ENCODE results near the gene SALL3.

SALL3 gene

GRCh38 chr18:79006106-79006795 is 26.6 kb downstream of the SALL3 start:
- DNase-seq (ENCODE audit: low read depth) = no peak

- no peak for DNase-seq (ENCODE audit: low read depth)
These were observed 27.8 kb downstream of the SALL3 start for GRCh38 chr18:79007440-79007839.

DNA sequence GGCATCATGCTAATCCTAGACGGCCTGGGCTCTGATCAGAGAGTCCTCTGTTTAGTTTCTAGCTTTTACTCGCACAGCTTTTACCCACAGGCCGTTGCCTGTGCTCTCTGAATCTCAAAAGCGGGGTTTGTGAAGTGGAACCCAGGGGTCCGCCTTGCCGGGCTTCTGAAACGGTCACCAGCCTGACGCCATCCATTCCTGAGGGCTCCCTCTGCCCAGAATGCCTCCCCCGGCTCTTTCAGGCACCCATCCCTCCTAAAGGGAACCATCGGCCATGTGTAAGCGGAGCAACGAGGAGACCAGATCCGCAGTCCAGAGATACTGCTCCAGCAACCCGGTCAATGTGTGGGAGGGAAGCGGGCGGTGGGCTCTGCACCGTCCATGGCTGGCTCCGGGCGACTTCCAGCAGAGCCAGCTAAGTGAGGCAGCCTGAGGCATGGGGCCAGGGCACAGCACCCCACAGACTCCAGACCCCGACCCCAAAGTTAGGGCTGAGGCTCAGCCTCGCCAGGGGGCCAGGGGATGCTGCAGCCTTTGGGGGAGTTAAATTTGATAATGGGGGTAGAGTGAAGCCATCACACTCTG is 28.8 kb downstream of the SALL3 start:
- no peak for DNase-seq (ENCODE audit: low read depth)

GRCh38 chr18:79010802-79011201 is 31.2 kb downstream of the SALL3 start:
- no peak for DNase-seq (ENCODE audit: low read depth)

DNA sequence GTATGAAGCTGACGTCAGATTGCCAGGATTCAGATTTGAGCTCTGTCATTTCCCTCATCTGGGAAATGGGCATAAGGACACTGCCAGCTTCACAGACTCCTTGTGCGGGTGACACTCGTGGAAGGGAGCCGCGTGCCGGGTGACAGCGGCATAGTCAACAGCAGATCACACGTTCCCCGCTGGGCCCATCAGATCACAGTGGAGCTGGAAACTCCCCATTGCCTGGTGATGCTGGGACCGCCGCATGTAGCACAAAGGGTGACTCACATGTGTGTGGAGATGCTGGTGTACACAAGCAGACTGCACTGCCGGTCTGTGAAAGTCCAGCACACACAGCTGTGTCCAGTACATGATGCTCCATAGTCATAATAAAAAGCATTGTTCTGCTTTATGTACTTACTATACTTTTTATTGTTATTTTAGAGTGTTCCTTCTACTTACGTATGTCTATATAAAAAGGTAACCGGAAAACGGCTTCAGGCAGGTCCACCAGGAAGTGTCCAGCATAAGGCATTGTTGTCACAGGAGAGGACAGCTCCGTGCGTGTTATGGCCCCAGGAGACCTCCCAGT is 31.8 kb downstream of the SALL3 start:
- DNase-seq (ENCODE audit: low read depth) = no peak

DNA sequence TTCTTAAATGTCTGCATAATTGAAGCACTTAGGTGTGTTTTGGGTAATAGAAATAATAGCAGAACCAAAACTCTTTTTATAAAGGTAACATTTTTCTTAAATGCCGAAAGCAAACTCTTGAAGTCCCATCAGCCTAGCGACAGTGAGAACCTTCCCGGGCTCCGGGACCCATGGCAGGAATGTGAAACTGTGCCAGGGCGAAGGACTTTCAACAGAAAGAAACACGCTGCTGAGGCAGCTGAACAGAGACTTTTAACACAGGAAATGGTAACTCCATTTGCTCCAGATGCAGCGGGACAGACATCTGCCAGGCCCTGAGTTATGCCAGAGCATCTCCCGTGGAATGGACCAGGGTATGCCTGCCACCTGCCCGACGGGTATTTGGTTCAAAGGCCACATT is 34.3 kb downstream of the SALL3 start:
- DNase-seq (ENCODE audit: low read depth) = no peak

- no peak for DNase-seq (ENCODE audit: low read depth)
These were observed 39.3 kb downstream of the SALL3 start for GRCh38 chr18:79018911-79019310.

DNA sequence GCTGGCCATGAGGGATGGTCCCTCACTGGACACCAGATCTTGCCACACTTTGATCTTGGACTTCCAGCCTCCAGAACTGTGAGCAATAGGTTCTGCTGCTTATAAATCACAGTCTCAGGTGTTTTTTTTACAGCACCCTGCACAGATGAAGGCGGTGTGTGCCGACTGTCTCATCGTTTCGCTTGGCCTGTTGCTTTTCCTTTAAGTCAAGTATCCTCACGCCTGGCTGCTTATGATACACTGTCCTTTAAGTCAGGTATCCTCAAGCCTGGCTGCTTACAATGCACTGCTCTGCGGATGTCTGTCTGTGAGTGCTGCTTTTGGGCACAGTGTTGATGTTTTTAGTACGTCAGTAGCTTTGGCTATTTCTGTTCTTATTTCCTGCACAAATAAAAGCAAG is 40.3 kb downstream of the SALL3 start:
- no peak for DNase-seq (ENCODE audit: low read depth)

DNA sequence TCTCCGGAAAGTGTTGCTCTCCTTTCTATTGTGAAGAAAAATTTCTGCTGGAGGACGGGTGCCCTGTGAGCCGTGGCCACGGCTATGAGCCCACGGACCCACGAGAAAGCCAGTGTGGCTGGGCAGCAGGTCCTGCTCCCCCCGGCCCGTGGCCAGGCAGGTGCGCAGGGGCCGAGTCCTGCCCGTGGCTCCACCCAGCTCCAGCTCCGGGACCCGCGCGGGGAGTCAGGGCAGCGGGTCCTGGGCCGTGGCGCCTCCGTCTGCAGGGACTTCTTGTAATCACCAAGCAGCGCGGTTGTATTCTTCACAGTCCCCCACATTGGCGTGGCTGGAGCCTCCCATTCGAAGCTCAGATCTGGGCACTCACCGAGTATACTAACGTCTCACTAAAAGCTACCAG is 43.0 kb downstream of the SALL3 start:
- DNase-seq (ENCODE audit: low read depth) = no peak

DNA sequence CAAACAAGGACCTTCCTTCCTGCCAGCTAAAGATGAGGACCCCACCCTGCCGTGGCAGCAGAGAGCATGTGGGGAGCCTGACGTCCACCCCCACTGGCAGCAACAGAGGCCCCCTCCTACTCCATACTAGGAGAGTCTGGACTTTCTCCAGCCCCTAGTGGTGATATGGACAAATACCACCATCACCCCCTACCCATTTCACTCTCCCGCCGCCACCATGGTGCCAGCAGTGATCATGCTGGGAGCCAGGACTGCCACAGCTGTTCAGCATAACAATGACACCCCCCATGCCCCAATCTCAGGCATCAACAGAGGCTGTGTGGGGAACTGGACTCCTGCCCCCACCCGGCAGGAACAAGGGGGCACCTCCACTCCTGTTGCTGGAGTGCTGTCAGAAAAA is 46.9 kb downstream of the SALL3 start:
- no peak for DNase-seq (ENCODE audit: low read depth)

GRCh38 chr18:79030680-79031079 is 51.1 kb downstream of the SALL3 start:
- DNase-seq (ENCODE audit: low read depth) = no peak

DNA sequence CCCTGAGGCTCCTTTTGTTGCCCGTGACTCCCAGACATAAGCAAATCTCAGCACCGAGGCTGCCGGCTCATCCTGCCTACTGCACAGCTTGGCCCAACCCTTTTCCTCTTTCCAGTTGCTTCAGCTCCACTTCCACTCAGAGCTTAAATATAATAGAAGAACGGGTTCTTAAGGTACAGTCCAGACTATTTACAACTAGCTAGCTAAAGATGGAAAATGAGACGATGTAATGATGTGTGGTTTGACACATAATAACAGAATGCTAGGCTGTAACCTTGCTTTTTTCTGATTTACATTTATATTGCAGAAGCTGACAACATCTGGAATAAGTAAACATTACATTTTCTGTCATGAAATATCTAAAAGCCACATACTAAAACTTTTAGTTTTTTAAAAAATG is 62.7 kb downstream of the SALL3 start:
- no peak for DNase-seq (ENCODE audit: low read depth)

DNA sequence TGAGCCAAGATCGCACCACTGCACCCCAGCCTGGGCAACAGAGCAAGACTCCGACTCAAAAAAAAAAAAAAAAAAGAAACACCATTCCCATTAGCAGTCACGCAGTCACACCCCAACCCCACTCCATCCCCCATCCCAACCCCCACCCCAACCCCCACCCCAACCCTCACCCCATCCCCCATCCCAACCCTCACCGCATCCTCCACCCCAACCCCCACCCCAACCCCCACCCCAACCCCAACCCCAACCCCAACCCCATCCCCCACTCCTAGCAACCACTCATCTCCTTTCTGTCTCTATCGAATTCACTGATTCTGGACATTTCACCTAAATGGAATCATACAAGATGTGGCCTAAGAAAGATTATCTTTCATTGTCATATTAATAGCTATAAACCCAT is 63.7 kb downstream of the SALL3 start:
- DNase-seq (ENCODE audit: low read depth) = no peak

DNA sequence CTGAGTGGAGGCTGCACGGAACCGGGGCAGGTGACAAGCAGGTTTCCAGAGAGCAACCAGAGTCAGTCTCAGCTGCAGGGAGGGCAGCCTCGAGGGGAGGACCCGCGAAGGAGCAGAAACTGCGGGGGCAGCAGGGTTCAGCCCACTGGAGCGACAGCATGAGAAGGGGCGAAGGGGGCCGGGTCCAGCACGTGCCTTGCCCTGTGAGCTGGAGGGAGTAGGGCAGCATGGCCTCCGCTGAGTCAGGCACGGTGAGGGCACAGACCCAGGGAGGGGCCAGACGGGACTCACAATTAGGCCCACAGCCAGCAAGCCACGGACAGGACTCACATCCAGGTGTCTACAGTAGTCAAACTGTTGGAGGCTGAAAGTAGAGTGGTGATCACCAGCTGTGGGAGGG is 66.9 kb downstream of the SALL3 start:
- no peak for DNase-seq (ENCODE audit: low read depth)

DNA sequence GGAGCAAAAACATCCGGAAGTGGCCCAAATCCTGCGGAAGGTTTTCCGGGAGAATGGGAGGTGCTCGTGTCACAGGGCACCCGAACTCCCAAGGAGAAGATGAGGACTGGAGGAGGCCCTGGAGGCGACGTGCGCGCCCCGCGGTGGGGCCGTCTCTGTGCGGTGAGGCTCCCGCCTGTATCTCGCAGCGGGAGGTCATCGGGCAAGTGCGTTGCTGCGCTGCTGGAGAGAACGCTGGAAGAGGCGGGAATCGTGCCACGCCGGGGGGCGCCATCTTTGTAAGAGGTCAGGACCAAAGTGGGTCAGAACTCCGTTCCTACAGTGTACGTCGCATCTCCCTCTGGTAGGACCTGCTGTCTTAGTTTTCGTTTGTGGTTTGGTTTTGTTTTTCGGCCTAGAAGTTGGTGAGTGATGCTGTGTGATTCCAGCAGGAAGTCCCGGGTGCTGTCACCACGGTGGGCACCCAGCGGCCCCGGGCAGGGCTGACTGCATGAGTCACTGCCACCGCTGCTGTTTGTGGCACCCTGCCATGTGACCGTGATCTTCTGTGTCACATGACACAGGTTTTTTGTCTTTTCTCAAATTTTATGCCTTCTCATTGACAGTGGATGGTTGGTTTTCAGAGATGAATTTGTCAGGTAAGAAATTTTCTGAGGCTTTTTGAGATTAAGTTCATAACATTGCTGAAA is 68.1 kb downstream of the SALL3 start:
- no peak for DNase-seq (ENCODE audit: low read depth)

GRCh38 chr18:79048245-79048632 is 68.6 kb downstream of the SALL3 start:
- DNase-seq (ENCODE audit: low read depth) = no peak

DNA sequence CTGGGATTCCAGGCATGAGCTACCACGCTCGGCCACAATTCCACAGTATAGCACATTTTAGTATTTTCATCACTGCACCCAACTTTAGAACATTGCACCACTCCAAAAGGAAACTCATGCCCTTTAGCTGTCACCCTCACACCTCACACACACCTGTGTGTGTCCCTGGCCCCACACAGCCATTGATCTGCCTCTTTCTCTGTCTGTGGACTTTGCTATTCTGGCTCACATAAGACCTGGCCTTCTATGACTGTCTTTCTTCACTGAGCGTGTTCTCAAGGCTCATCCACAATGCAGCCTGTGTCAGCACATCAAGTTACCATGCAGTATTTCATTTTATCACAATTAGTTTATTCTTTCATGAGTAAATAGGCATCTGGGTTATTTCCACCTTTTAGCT is 69.9 kb downstream of the SALL3 start:
- DNase-seq (ENCODE audit: low read depth) = no peak
